ENCODE data around the gene FAM120AOS.

- TF ChIP-seq CTCF (IDR thresholded peaks at IDR 0.05; ENCODE audit: low read depth, low read length, poor library complexity, severe bottlenecking) = no peak
- no peak for TF ChIP-seq EZH2phosphoT487 (IDR thresholded peaks at IDR 0.05; ENCODE audit: borderline replicate concordance, low read length)
Observed at GRCh38 chr9:93475856-93476255, 22.5 kb upstream of the FAM120AOS start.
